Forelimb muscle (tissue), 1 donor: Measurements from ENCODE around the gene GCN1. TPM values are rescaled to one million over a fixed set of nuclear protein-coding genes. Genes with fewer than 3 reads are reported as not detected.

ENCODE experiments used
- DNase-seq: peaks from one replicate; pipeline ENCODE4 v3.0.0-alpha.2; 2013; ENCODE audit warnings: low read depth
- polyA plus RNA-seq: library from polyadenylated mRNA; unstranded; fragments of 120-200 nt; gene quantifications from one replicate; pipeline ENCODE4 v1.2.1, GENCODE V29; 2013; ENCODE audit not compliant: insufficient read length

GCN1 gene
- polyA plus RNA-seq, 1 donor = 37.9 TPM

DNA sequence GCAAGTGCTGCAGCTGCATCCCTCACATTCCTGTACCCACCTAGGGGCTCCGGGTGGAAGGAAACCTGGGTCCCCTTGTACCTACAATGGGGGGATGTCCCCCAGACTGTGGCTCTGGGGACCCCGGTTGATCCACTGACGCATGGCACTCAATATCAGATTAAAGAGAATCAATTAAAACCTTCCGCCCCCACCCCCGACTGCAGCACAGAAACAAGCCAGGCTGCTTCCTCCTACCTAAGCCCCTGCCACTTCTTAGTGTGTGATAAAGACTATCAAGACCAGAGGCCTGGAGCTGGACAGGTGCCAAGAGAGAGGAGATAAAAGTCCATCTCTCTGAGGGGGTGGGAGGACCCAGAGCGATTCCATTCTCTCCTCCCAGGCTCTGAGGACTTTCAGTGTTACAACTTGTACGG is 34.6 kb upstream of the GCN1 start:
- DNase-seq = no peak

DNA sequence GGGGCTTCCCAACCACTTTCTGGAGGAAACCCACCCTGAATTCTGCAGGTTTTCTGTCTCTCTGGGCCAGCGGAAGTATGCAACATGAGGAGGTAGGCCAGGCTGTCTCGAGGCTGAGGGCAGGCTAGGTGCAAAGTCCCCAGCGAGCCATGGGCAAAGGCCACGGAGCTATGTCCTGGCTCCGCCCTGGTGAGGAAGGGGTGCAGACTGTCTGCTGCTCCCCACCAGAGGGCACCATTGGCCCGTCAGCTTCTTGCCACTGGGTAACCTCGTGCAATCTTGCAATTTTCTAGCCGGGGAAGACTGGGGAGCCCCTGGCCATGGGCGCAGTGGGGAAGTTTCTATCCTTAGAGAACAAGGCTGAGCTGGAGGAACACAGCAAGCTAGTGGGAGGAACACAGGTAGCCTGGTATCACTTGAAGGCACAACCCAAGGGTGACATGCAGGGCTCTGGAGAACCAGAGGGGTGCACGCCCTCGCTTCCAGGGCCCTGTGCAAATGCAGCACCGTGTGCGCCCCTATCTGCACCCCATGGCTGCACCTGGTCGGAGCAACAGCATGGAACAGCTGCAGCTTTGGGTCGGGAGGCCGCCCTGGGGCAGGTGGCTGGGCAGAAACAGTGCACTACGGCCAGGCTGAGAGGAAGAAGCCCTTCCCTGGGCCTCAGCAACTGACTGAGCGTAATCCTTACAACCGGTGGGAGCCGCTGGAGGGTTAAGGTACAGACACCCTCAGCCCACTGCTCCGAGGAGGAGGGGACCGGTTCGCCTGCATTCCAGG is 34.0 kb upstream of the GCN1 start:
- DNase-seq = no peak

DNA sequence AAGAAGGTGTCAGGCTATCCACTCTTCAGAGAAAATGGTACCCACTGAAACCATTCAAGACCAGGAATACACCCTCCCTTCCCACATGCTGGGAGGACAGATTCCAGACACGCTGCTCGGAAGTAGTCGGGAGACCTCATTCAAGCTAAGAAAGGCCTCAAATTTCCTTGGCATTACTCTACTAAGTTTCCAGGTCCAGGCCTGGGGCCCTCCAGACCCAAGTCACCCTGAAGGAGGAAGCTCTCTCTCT is 33.5 kb upstream of the GCN1 start:
- no peak for DNase-seq

DNA sequence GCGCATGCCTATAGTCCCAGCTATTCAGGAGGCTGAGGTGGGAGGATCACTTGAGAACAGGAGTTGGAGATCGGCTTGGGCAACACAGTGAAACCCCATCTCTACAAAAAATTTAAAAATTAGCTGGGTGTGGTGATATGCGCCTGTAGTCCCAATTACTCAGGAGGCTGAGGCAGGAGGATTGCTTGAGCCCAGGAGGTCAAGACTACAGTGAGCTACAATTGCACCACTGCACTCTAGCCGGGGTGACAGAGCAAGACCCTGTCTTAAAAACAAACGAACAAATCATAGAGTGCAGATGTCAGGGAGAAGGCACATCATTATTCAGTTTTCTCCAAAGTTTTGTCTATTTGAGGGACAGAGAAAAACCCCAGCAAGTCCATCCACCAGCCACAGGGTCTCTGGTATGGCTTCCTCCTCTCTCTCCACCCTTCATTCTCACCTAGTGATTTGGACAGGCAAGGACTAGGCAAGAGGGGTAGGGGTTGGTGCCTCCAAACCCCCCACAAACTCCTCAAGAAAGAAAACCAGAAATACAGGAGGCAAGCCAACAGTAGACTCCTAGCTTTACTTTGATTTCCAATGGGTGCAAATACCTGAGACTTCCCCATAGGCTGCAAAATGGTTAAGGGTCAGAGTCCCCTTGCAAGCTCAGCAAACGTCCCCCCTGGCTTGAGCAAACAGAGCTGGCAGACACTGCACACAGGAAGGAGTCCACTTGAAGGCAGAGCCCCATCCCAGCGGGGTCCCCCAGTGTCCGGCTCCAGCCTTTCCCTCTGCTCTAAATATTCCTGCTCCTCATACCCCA is 32.9 kb upstream of the GCN1 start:
- DNase-seq = no peak

DNA sequence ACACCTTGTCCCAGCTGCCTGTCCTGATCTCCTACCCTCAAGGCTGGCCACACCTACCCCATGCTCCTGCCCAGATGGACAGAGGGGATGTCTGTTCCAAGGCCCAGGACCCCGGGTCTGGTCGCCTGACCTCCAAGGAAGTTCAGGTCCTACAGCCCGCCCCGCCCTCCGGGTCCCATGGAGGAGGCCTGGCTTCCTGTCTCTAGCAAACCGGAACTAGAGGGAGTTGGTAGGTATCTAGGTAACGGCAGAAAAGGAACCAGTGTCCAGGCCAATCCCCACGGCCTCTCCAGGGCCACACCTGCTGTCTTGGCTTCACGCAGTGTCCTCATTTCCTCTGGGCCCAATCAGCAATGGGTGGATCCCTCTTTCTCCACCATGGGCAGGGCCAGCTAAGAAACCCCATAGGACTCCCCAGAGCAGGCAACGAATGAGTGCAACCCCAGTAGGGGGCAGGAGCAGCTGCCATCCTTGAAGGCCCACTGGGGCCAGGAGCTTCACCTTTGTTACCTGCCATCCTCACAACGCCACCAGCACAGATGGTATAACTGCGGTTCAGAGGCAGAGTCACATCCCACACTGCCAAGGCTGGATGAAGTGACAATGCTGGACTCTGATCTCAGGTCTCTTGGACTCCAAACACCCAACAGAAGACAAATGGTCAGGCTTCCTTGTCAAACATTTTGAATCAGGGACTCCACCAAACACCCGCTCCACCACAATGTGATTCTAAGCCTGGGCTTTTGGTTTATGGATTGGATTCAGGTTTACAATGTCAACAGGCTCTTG is 31.5 kb upstream of the GCN1 start:
- no peak for DNase-seq

DNA sequence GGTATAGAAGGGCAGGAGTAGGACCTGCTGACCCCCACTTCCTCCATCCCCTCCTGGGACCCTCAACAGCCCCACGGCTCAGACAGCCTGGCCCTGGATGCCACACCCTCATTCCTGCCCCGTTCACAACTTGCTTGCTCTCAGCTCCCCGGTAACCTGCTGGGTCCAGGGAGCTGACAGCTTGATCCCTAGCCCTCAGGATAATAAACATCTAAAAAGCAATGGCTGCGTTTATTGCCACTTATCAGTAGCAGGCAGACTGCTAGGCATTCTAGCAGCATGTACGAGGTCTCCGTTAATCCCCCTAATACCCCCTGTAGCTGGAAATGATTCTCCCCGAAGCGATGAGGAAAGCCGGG is 30.7 kb upstream of the GCN1 start:
- DNase-seq = no peak

DNA sequence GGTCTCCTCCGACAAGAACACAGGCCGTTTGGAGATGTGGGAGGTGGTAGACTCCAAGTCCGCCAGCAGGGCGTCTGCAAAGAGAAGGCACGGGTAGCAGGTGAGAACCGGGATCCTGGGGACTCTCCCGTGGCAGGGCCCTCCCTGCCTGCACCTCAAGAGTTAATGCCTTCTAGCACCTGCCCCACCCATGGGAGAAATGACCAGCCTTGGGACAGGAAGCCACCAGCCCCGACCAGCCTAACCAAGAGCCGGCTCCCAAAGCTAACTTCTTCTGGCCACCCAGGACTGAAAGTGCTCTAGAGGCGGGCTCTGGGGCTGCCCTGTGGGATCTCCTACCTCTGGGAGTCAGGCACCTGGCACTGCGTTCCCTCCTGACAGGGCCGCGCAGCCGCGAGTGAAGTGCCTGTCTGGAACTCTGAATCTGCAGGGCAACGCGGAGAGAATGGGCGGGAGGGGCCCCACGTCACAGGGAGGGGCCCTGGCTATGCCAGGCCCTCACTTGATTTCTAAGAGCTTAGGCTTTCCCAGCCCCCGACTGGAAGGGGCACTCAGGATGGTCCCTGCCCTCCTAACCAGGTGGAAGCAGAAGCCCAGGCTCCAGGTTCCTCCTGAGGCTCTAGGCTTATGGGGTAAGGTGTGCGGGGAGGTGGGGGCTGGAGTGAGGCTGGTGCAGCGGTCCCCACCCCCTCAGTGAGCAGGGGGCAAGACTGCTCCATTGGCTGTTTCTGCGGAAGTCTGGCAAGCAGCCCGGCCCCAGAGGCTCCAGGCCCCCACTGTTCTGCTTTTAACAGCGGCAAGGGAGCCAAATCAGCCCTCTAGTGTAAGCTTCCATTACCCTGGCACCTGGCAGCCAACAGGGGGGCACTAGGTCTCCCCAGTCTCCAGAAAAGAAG is 30.0 kb upstream of the GCN1 start:
- DNase-seq = no peak

DNA sequence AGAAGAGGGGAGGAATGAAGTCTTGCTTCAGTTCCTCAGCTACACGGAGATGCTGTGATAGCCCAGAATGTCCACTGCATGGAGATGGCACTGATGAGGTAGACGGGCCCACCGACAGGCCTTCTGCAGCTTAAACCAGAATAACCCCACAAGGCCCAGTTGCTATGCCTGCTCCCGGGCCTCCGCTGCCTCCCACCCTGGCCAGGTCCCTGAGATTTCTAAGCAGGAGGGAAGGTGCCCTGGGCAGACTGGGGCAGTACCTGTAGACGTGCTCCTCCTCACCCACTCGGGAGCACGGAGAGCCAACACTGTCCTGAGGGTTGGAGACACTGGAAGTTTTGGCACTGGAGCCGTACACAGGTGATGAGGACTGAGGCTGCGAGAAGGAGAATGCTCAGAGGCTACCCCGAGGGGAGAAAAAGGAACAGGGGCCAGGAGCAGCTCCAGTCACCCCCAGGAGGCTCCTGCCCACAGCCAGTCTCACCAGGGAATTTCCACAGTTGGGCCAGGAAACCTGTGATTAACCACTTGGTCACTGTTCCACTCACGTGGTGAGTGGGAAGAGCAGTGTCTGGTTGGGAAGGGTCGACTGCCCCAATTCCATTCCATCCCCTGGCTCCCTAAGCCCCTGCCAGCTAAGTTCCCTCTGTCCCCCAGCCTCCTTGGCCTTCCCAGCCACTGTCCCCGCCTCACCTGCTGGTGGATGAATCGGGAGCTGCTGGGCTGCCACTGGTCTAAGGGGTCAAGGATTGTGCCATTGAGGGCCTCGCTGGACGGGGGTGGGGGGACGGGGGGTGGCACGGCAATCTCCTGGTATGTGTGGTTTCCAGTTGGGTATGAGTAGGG is 29.2 kb upstream of the GCN1 start:
- DNase-seq = no peak

DNA sequence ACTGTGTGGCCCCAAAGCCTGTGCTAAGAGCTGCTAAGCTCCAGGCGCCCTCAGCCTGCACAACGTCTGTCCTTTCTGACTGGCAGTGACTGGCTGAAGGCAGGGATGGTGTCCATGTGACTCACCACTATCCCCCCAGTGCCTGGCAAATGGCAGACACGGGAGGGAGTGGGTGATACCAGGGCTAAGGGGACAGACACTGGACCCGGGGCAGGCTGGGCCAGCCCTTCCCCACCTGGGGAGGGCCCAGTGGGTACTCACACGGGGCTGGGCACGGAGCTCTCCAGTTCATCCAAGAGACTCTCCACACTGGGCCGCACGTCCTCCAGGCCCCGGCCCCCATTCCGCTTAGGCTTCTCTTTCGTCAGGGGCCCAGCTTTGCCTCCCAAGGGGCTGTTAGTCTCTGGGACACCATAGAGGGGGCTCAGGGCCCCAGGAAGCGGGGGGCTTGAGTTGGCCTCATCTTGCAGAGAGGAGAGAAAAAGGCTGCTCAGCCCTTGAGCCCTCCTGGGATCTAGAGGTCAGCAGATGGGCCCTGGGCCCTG is 27.8 kb upstream of the GCN1 start:
- DNase-seq = no peak

DNA sequence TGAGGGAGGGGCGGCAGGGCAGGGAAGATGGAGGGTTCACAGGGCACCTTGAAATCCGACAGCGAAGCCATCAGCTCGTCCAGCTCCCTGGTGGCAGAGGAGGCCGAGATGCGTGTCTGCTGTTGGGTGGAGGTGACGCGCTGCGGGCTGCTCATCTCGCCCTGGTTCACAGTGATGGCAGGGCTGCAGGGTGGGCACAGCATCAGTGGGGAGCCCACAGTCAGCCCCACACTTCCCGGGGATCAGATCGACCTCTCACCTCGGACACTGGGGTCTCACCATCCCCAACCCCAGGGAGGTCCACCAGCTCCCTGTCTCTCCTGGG is 27.0 kb upstream of the GCN1 start:
- no peak for DNase-seq

DNA sequence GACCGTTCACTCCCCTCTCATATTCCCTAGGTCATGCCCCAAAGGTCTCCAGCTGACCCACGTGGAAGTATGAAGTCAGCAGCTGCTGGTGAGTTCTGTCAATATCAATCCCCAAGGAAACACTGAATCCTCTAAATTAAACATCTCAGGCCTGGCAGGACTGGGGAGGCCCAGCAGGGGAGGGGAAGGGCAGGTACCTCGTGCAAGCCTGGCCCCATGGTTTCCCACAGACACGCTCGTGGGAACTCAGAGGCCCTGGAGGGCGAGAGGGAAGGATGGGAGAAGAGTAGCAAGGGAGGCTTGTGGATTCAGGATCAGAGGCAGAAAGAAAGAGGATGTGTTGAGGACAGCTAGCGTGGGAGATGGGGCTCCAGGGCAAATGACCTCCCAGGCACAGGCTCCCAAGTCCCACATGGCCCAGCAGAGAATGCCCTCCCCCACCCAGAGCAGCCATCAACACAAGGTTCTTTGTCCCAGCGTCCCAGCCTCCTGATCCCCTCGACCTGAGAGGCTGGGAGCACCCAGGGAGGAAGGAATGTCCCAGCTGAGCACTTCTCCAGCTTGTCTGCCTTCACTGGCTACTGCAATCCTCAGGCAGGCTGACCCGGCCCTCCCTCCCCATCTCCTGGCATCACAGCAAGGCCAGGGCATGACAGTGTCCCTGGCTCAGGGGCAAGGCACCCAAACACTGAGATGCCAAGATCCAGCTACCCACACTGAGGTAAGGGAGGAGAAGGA is 26.5 kb upstream of the GCN1 start:
- no peak for DNase-seq

DNA sequence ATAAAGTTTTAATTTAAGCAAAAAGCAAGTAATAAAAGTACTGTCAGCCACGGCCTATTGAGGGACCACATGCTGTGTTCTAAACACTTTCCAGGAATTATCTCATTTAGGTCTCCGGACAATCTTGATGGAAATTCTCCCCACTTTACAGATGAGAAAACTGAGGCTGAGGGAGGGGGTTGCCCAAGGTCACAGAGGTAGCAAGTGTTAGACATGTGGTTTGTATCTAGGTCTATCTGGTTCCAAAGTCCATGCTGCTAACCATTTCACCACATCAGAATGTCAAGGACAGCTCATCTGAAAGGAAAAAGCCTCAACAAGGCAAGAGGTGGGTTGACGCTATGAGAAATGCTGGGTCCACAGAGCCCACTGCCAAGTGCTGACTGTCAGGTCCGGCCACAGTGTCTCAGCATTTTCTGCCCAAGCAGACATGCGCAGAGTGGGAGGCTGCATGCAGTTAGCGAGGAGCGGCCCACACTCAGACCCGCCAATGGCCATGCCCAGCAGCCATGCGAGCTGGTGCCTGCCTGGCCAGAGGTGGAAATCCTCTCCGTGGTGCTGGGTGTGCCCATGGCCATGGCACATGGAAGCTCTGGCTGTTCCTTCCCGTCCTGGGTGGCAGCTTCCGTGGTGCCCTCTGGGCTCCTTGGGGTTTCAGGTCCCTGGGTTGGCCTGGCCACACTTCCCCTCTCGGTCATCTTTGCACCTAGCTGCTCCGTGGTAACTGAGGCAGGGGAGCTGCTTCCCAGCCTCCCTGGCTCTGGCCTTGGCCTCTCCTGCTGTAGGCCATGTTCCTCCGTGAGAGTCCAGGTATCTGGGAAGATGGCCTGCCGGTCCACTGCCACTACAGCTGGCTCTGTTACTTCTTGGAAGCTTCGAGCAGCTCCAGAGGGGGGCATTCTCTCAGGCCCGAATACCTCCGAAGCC is 24.4 kb upstream of the GCN1 start:
- no peak for DNase-seq

DNA sequence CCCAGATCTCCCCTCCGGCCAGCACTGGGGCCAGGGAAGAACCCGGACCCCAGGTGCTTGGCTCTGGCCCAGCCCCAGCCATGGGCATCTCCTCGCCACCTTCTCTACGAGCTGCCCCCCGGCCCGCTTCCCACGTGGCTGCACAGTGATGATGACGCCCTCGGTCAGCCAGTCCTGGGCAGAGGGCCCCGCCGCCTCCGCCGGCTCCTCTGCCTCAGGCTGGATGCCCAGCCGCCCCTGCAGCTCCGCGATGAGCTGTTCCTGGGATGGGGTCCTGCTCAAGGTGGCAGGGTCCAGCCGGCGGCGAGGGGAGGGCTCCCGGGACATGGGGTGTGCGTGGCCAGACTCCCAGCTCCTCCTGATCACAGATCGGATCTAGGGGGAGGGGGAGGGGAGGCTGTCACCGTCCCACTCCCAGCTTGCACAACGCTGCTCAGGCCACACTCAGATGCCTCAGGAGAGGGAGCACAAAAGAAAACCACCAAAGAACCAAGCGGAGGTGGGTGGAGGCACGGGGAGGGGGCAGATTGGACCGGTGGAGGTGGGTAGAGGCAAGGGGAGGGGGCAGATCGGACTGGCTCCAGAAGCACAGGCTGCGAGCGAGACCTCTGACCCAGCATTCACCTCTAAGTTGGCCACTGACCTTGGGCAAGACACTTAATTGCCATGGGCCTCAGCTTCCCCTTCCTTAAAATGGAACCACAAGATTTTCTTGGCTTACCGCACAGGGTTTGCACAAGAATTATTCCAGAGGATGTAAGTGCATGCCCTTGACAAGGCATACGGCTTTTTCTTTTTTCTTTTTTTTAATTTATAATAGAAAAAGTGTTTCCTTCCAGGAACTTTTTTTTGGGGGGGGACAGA is 22.5 kb upstream of the GCN1 start:
- DNase-seq = no peak

DNA sequence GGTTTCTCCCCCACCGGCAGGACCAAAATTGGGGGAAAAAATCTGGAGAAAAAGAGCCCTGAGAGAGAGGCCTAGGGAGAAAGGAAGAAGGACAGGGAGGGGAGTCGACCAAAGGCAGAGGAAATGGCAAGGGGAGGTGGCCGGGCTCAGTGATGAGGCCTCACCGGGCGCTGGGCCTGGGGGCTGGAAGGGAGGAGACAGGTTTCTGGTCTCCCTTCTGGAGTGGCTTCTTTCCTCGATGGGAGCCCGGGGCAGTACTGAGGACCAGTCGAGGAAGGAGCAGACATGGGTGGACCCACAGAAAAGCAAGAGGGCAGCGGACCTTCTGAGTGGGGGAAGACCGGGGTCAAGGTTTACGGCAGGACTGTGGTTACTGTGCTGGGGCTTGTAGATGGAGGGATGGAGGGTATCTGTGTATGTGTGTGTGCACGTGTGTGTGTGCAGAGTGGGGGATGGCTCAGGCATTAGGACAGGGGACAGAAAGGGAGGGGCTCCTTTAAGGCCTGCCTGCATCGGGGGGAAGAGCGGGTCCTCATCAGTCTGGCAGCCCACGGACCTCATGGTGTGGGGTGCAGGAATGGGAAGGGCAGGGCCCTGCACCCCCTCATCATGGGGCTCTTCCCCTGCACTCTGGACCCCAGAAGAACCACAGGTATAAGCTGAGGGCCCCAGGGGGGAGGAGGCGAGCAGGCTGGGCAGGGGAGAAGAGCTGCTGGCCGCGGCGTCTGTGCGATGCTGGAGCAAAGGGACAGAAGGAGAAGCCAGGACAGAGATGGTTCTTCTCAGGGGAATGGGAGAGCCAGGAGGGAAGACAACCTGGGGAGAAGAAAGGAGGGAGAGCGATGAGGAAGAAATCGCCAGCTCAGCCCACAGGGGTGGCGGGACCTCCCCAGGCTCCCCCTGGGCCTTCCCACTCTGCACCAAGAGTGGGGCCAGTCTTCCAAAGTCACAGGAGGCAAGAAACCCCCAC is 21.5 kb upstream of the GCN1 start:
- no peak for DNase-seq

DNA sequence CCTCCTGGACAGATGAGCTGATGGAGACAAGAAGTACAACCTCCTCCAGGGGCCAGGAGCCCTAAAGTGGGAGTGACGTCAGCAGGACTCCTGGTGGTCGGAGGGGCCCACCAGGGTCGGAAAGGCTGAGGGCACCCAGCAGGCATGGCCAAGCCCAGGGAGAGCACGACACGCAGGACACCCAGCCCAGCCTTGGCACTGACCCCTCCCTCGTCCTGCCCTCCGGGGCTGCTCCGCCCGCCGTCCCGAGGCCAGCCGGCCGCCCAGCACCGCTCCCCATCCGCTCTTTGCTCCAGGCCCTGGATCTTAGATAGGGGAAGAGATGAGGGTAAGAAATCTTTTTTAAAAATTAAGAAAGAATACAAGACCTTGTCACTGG is 20.8 kb upstream of the GCN1 start:
- DNase-seq = no peak

DNA sequence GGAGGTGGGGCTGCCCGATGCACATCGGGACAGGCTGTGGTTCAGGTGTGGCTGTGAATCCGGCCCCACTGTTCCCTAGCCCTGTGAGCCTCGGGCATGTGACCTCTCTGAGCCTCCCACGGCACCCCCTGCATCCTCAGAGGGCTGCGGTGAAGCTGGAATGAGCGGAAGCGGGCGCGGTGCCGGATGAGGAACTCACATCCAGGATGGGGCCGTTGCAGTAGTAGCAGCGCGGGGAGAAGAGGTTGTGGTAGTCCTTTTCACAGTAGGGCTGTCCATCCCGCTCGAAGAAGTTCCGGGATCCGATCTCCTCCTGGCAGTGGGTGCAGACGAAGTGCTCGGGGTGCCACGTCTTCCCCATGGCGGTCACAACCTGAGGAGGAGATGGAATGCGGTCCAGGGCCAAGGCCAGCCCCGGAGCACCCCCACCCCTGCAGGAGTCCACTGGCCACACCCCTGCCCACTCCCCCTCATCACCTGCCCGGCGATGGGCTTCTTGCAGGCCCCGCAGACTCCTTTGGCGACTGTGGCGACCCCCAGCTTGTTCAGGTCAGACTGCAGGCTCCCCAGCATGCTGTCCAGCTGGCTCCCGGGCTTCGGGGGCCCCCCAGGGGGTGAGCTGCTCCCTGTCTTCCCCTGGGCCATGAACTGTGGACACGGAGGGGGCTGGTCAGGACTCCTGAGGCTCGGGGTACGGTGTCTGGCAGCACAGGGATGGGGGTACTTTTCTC is 20.3 kb upstream of the GCN1 start:
- DNase-seq = no peak
